GM12873 (cell line): ENCODE measurements around the gene MLLT11.

ENCODE experiments used
- CTCF ChIP-seq: IDR thresholded peaks from 2 replicates; pipeline ENCODE4 v1.5.1; 2012; ENCODE audit warnings: low read depth, mild to moderate bottlenecking, moderate library complexity, low read length, control low read depth; ENCODE audit not compliant: insufficient read depth; ENCODE audit errors: missing control alignments

MLLT11 gene

GRCh38 chr1:151067185-151067584, 7.0 kb downstream of the MLLT11 start:
- no peak for TF ChIP-seq CTCF

GRCh38 chr1:151069103-151069486, 8.9 kb downstream of the MLLT11 start:
- no peak for TF ChIP-seq CTCF

GRCh38 chr1:151070474-151071276, 10.5 kb downstream of the MLLT11 start, which contains the start of gene GABPB2:
GABPB2 (plus strand) TSS chr1:151070761; CDS start chr1:151088190, 17,429 bp downstream.
- peak; percentile 94 for TF ChIP-seq CTCF

GRCh38 chr1:151072224-151072623, 12.0 kb downstream of the MLLT11 start:
- TF ChIP-seq CTCF = no peak

GRCh38 chr1:151085953-151086559, 25.9 kb downstream of the MLLT11 start:
- no peak for TF ChIP-seq CTCF

GRCh38 chr1:151098126-151098525, 37.9 kb downstream of the MLLT11 start:
- TF ChIP-seq CTCF = no peak

GRCh38 chr1:151104630-151105029, 44.4 kb downstream of the MLLT11 start:
- TF ChIP-seq CTCF = no peak
